ENCODE measurements around the gene LDLRAD3. TPM values are rescaled to one million over a fixed set of nuclear protein-coding genes. Genes with fewer than 3 reads are reported as not detected.

The LDLRAD3 gene
- polyA plus RNA-seq, 2 donors = 4.8 to 5.1 TPM

DNA sequence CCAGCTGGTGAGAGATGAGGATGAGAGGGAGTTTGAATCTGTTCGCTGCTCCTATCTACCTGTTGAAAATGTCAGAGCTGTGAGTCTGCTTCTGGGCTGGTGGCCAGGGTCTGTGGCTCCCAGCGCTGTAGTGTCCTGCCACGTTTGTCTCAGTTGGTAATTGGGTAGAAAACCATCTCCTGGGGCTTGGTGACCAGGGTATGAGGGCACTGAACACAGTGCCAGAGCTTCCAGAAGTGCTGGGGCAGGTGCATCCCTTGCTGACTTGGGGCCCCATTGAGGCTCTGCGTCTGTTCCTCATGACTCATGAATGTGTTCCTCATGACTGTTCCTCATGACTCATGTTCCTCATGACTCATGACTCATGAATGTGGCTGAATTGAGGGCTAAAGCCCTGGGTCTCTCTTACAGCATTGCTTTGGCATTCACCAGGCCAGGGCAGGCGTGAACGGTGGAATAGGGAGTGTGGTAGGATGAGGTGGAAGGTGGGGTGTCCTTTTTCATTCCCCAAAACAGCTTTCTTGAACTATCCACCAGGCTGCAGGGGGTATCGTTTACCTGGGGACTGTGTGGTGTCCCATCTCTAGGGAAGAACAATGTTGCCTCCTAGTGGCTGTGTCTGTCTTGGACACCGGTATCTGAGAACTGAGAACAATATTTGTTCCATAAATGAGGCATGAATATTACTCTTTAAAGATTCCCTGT lies 205.8 kb downstream of the LDLRAD3 start:
- WGBS, 2 donors = 34 to 46% methylated on average over 8 of the region's 8 CpGs

GRCh38 chr11:36150986-36151385 lies 207.1 kb downstream of the LDLRAD3 start:
- WGBS, 2 donors = 93 to 95% methylated on average over 4 of the region's 4 CpGs

More for the DNA sequence above, 205.8 kb downstream of the LDLRAD3 start:
- H3K4me3 ChIP-seq (ENCODE audit: low read depth in 1 of 2, low read length in 2 of 2) = no peak overlapping the region
- peaks cover 3 to 7% of the 10 kb centered on the region in 2 donors for H3K4me1 ChIP-seq (ENCODE audit: control insufficient read depth in 2 of 2, insufficient read depth in 2 of 2, low read length in 1 of 2)
- peaks cover 0 to 1% of the 10 kb centered on the region in 2 donors for H3K9me3 ChIP-seq (ENCODE audit: control insufficient read depth in 2 of 2, insufficient read depth in 1 of 2, low read depth in 1 of 2, low read length in 1 of 2)
- H3K27me3 ChIP-seq (ENCODE audit: control insufficient read depth in 1 of 2, insufficient read depth in 2 of 2, low read length in 2 of 2) = no peaks in the 10 kb centered on the region
- no peaks in the 10 kb centered on the region for H3K36me3 ChIP-seq (ENCODE audit: control insufficient read depth in 2 of 2, insufficient read depth in 2 of 2, low read length in 1 of 2)
- H3K27ac ChIP-seq (ENCODE audit: low read depth in 2 of 2, low read length in 1 of 2) = peak overlapping the region in 1 of 2 donors; percentile 71

GRCh38 chr11:36151933-36152580 lies 208.2 kb downstream of the LDLRAD3 start:
- Histone ChIP-seq H3K36me3 (ENCODE audit: control insufficient read depth in 2 of 2, insufficient read depth in 2 of 2, low read length in 1 of 2) (no peaks in the 10 kb centered on the region), H3K27ac (ENCODE audit: low read depth in 2 of 2, low read length in 1 of 2) (no peak overlapping the region), H3K27me3 (ENCODE audit: control insufficient read depth in 1 of 2, insufficient read depth in 2 of 2, low read length in 2 of 2) (no peaks in the 10 kb centered on the region), H3K4me3 (ENCODE audit: low read depth in 1 of 2, low read length in 2 of 2) (no peak overlapping the region), H3K4me1 (ENCODE audit: control insufficient read depth in 2 of 2, insufficient read depth in 2 of 2, low read length in 1 of 2) (peaks cover 7 to 11% of the 10 kb centered on the region in 2 donors), H3K9me3 (ENCODE audit: control insufficient read depth in 2 of 2, insufficient read depth in 1 of 2, low read depth in 1 of 2, low read length in 1 of 2) (peaks cover 0 to 2% of the 10 kb centered on the region in 2 donors)
- WGBS, 2 donors = 87 to 92% methylated on average over 7 of the region's 7 CpGs

More at GRCh38 chr11:36150986-36151385, 207.1 kb downstream of the LDLRAD3 start:
- Histone ChIP-seq H3K27ac (ENCODE audit: low read depth in 2 of 2, low read length in 1 of 2) (no peak overlapping the region), H3K36me3 (ENCODE audit: control insufficient read depth in 2 of 2, insufficient read depth in 2 of 2, low read length in 1 of 2) (no peaks in the 10 kb centered on the region), H3K9me3 (ENCODE audit: control insufficient read depth in 2 of 2, insufficient read depth in 1 of 2, low read depth in 1 of 2, low read length in 1 of 2) (peaks cover 0 to 2% of the 10 kb centered on the region in 2 donors), H3K4me1 (ENCODE audit: control insufficient read depth in 2 of 2, insufficient read depth in 2 of 2, low read length in 1 of 2) (peaks cover 4 to 7% of the 10 kb centered on the region in 2 donors), H3K27me3 (ENCODE audit: control insufficient read depth in 1 of 2, insufficient read depth in 2 of 2, low read length in 2 of 2) (no peaks in the 10 kb centered on the region), H3K4me3 (ENCODE audit: low read depth in 1 of 2, low read length in 2 of 2) (no peak overlapping the region)

- no peak overlapping the region for H3K4me3 ChIP-seq (ENCODE audit: low read depth in 1 of 2, low read length in 2 of 2)
- peaks cover 7 to 11% of the 10 kb centered on the region in 2 donors for H3K4me1 ChIP-seq (ENCODE audit: control insufficient read depth in 2 of 2, insufficient read depth in 2 of 2, low read length in 1 of 2)
- H3K9me3 ChIP-seq (ENCODE audit: control insufficient read depth in 2 of 2, insufficient read depth in 1 of 2, low read depth in 1 of 2, low read length in 1 of 2) = peaks cover 0 to 2% of the 10 kb centered on the region in 2 donors
- no peak overlapping the region for H3K27ac ChIP-seq (ENCODE audit: low read depth in 2 of 2, low read length in 1 of 2)
- H3K27me3 ChIP-seq (ENCODE audit: control insufficient read depth in 1 of 2, insufficient read depth in 2 of 2, low read length in 2 of 2) = no peaks in the 10 kb centered on the region
- H3K36me3 ChIP-seq (ENCODE audit: control insufficient read depth in 2 of 2, insufficient read depth in 2 of 2, low read length in 1 of 2) = no peaks in the 10 kb centered on the region
- WGBS, 2 donors = 87 to 97% methylated on average over 2 of the region's 2 CpGs
These were observed 209.7 kb downstream of the LDLRAD3 start for GRCh38 chr11:36153551-36153950.

DNA sequence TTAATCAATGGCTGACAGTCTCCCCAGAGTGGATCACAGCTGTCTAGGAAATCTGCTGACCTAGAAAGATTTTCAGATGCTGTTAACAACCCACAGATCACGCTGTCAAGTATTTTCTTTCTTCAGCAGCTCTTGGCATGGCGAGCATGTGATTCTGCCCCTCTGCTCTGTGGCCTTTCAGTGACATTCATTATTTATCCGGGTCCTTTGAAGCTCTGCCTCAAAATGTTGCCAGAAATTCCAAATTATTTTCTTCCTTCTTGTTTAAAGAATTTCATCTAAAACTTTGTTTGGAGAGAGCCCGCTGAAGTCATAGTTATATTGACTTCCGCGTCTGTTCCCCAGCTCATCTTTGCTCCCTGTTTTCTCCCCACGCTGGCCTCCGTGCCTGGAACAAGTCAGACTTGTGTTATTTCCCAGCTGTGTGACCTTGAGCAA lies 211.3 kb downstream of the LDLRAD3 start:
- peaks cover 4% of the 10 kb centered on the region in 2 donors for H3K4me1 ChIP-seq (ENCODE audit: control insufficient read depth in 2 of 2, insufficient read depth in 2 of 2, low read length in 1 of 2)
- H3K36me3 ChIP-seq (ENCODE audit: control insufficient read depth in 2 of 2, insufficient read depth in 2 of 2, low read length in 1 of 2) = no peaks in the 10 kb centered on the region
- no peak overlapping the region for H3K27ac ChIP-seq (ENCODE audit: low read depth in 2 of 2, low read length in 1 of 2)
- WGBS, 2 donors = 68 to 70% methylated on average over 8 of the region's 8 CpGs
- no peaks in the 10 kb centered on the region for H3K27me3 ChIP-seq (ENCODE audit: control insufficient read depth in 1 of 2, insufficient read depth in 2 of 2, low read length in 2 of 2)
- no peak overlapping the region for H3K4me3 ChIP-seq (ENCODE audit: low read depth in 1 of 2, low read length in 2 of 2)
- H3K9me3 ChIP-seq (ENCODE audit: control insufficient read depth in 2 of 2, insufficient read depth in 1 of 2, low read depth in 1 of 2, low read length in 1 of 2) = peaks cover 0 to 2% of the 10 kb centered on the region in 2 donors

GRCh38 chr11:36155770-36156160 lies 211.9 kb downstream of the LDLRAD3 start:
- H3K27ac ChIP-seq (ENCODE audit: low read depth in 2 of 2, low read length in 1 of 2) = no peak overlapping the region
- H3K4me1 ChIP-seq (ENCODE audit: control insufficient read depth in 2 of 2, insufficient read depth in 2 of 2, low read length in 1 of 2) = peaks cover 4% of the 10 kb centered on the region in 2 donors
- H3K27me3 ChIP-seq (ENCODE audit: control insufficient read depth in 1 of 2, insufficient read depth in 2 of 2, low read length in 2 of 2) = no peaks in the 10 kb centered on the region
- WGBS, 2 donors = 78 to 83% methylated on average over 6 of the region's 6 CpGs
- no peak overlapping the region for H3K4me3 ChIP-seq (ENCODE audit: low read depth in 1 of 2, low read length in 2 of 2)
- peaks cover 0 to 2% of the 10 kb centered on the region in 2 donors for H3K9me3 ChIP-seq (ENCODE audit: control insufficient read depth in 2 of 2, insufficient read depth in 1 of 2, low read depth in 1 of 2, low read length in 1 of 2)
- no peaks in the 10 kb centered on the region for H3K36me3 ChIP-seq (ENCODE audit: control insufficient read depth in 2 of 2, insufficient read depth in 2 of 2, low read length in 1 of 2)

DNA sequence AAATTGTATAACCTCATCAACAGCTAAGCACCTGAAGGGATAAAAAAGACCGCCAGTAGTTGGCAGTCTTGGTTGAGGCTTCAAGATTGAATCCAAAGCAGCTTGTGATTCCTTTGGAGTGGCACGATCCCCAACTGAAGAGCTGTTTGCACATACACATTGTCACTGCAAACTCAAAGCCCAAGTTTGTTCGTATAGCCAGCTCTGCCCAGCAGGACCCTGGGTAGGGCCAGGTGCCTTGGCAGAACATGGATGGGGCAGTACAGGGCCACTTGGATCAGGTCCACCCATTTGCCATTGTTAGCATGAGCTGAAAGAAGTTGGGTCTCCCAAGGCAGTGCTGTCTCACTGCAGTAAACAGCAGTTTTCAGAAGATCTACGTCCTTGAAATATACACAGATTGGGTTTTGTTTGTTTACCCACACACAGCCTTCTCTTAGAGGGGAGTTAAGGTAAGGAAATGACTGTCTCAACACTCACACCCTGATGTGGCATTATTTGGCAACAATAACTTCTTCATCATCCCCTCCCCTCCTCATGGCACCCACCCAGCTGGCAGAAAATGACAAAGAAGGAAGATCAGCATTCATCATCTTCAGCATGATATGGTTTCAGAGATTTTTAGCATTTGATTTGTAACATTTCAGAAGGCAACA lies 212.4 kb downstream of the LDLRAD3 start:
- Histone ChIP-seq H3K4me1 (ENCODE audit: control insufficient read depth in 2 of 2, insufficient read depth in 2 of 2, low read length in 1 of 2) (peaks cover 4% of the 10 kb centered on the region in 2 donors), H3K4me3 (ENCODE audit: low read depth in 1 of 2, low read length in 2 of 2) (no peak overlapping the region), H3K36me3 (ENCODE audit: control insufficient read depth in 2 of 2, insufficient read depth in 2 of 2, low read length in 1 of 2) (no peaks in the 10 kb centered on the region), H3K27ac (ENCODE audit: low read depth in 2 of 2, low read length in 1 of 2) (no peak overlapping the region), H3K27me3 (ENCODE audit: control insufficient read depth in 1 of 2, insufficient read depth in 2 of 2, low read length in 2 of 2) (no peaks in the 10 kb centered on the region), H3K9me3 (ENCODE audit: control insufficient read depth in 2 of 2, insufficient read depth in 1 of 2, low read depth in 1 of 2, low read length in 1 of 2) (peaks cover 0 to 2% of the 10 kb centered on the region in 2 donors)
- 75 to 83% methylated on average over 4 of the region's 4 CpGs for whole genome bisulfite sequencing, 2 donors

GRCh38 chr11:36156817-36157519 lies 213.1 kb downstream of the LDLRAD3 start:
- no peak overlapping the region for H3K4me3 ChIP-seq (ENCODE audit: low read depth in 1 of 2, low read length in 2 of 2)
- H3K27me3 ChIP-seq (ENCODE audit: control insufficient read depth in 1 of 2, insufficient read depth in 2 of 2, low read length in 2 of 2) = no peaks in the 10 kb centered on the region
- H3K4me1 ChIP-seq (ENCODE audit: control insufficient read depth in 2 of 2, insufficient read depth in 2 of 2, low read length in 1 of 2) = peaks cover 4% of the 10 kb centered on the region in 2 donors
- WGBS, 2 donors = 61 to 62% methylated on average over 5 of the region's 5 CpGs
- H3K36me3 ChIP-seq (ENCODE audit: control insufficient read depth in 2 of 2, insufficient read depth in 2 of 2, low read length in 1 of 2) = no peaks in the 10 kb centered on the region
- H3K27ac ChIP-seq (ENCODE audit: low read depth in 2 of 2, low read length in 1 of 2) = no peak overlapping the region
- H3K9me3 ChIP-seq (ENCODE audit: control insufficient read depth in 2 of 2, insufficient read depth in 1 of 2, low read depth in 1 of 2, low read length in 1 of 2) = peaks cover 0 to 2% of the 10 kb centered on the region in 2 donors

DNA sequence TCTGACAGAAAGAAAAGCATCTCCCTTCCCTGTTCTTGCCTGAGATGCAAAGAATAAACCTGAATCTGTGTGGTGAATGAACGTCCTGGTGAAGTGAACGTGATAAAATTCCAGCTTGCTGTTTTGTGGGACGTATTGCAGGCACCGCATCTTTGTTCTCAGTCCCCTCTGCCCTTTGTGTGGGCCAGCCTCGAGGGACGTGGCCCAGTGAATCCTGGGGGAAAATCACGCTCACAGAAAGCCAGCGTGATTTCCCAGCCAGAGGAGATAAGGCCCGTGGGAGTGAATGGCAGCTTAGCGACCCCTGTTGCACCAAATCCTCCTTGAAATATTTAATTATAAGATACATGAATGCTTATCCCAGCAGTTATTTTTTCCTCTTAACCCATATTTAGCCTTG lies 216.2 kb downstream of the LDLRAD3 start:
- Histone ChIP-seq H3K27ac (ENCODE audit: low read depth in 2 of 2, low read length in 1 of 2) (no peak overlapping the region), H3K9me3 (ENCODE audit: control insufficient read depth in 2 of 2, insufficient read depth in 1 of 2, low read depth in 1 of 2, low read length in 1 of 2) (no peaks in the 10 kb centered on the region), H3K4me3 (ENCODE audit: low read depth in 1 of 2, low read length in 2 of 2) (no peak overlapping the region), H3K27me3 (ENCODE audit: control insufficient read depth in 1 of 2, insufficient read depth in 2 of 2, low read length in 2 of 2) (no peaks in the 10 kb centered on the region), H3K4me1 (ENCODE audit: control insufficient read depth in 2 of 2, insufficient read depth in 2 of 2, low read length in 1 of 2) (peaks cover 4% of the 10 kb centered on the region in 2 donors), H3K36me3 (ENCODE audit: control insufficient read depth in 2 of 2, insufficient read depth in 2 of 2, low read length in 1 of 2) (no peaks in the 10 kb centered on the region)
- 85% methylated on average over 10 of the region's 10 CpGs for WGBS, 2 donors
